ENCODE measurements around the gene FBN1.

The FBN1 gene

DNA sequence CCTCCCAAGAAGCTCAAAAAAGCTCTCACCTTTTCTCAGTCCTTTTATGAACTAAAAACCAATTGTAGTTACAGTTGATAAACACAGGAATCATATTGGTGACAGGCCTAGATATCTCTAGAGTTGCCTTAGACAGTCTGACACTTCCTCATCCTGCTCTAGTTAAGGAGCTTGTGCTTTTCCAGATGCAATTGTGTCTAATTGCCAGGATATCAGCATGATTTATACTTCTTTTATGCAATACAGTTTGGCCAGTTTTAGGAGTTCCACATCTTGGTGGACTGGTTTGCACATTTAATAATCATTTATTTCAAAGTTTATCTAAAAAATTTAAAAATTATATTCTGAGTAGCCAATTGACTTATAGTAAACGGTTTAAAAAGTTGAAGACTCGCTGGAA lies 218.6 kb downstream of the FBN1 start:
- no peak for DNase-seq (ENCODE audit: low spot score)

DNA sequence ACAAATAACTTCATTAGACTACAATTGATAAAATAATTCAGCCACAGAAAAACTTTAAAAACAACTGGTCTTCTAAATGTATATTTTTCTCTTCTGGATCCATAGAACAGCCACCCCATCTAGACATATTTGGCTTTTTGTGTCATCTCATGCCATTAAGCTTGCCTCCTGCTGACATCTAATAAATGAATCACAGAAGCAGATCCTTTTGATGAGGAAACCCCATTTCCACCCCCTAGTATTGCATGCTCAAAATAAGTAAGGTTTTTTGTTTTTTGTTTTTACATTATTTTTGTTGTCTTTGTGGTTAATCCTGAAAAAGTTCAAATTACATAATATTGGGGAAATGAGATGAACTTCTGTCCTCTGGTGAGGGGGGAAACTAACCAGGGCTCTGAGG lies 219.5 kb downstream of the FBN1 start:
- DNase-seq (ENCODE audit: low spot score) = no peak

DNA sequence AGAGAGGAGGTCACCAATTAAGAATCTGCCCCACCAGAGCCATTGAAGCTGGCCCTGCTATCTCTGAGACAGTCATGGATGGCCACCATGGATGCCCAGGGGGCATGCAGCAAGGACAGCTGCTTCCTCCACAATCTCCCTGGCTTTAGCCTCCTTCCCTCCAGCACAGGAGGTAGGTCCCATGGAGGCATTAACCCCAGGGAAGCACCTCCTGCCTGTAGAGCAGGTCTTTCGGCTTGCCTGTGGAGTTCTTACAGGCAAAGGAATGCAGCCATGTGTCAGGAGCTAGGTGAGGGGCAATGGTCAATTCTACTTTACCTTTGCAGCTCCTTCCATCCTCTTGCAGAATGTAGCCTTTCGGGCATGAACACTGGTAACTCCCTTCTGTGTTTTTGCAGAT lies 220.5 kb downstream of the FBN1 start:
- DNase-seq (ENCODE audit: low spot score) = no peak

DNA sequence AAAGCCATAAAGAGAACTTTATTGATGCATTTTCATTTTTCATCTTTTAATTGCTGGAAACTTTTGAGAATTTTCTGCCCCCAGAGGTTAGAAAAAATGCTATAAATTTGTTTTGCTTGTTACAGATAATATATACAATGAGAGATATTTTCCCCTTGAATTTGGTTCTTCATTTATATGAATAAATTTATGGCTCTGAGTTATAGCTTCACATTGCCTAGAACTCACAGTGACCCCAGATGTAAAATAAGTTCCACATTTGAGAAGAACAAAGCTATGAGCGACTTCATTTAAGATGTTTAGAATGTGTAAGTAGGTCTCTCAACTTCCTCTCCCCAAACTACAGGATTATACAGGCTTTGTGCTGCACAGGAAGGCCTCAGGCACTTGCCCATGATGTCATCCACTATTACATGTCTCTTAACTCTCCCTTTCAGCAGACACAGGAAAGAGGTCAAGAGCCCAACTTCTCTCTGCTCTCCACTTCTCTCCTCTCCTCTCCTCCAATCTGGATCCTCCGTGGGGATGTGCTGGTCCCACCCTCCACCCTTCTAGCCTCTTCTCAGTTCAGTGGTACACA lies 221.5 kb downstream of the FBN1 start:
- DNase-seq (ENCODE audit: low spot score) = no peak

DNA sequence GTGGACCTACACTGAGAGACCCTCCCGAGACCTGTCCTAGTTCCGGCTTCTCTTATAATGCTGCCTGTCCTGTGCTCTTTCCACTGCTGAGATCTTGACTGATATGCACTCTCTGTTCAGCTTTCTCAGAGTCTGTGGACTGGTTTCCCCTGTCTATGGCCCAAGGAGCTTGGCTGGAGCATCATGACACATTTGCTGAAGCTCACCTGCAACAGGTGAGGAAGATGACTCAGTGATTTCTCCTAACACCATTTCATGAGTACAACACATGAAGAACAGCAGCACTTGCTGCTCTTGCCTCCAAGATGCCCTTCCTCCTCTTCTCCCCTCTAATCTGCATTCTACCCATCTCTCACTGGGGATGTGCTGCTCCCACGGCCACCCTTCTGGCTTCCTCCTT lies 222.2 kb downstream of the FBN1 start:
- no peak for DNase-seq (ENCODE audit: low spot score)

DNA sequence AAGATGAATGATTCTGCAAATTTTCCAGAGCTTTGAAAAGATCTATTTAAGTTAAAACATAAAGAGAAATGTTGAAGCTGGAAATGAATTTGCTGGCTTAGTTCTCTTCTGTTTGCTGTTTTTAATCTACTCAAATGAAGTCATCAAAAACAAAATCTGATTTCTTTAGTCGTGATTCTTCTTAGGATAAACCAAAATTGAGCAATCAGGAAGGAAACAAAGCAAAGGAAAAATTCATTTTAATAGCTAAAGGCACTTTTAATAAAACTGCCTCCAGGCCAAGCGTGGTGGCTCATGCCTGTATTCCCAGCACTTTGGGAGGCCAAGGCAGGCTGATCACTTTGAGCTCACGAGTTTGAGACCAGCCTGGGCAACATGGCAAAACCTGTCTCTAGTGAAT lies 223.1 kb downstream of the FBN1 start:
- DNase-seq (ENCODE audit: low spot score) = no peak

DNA sequence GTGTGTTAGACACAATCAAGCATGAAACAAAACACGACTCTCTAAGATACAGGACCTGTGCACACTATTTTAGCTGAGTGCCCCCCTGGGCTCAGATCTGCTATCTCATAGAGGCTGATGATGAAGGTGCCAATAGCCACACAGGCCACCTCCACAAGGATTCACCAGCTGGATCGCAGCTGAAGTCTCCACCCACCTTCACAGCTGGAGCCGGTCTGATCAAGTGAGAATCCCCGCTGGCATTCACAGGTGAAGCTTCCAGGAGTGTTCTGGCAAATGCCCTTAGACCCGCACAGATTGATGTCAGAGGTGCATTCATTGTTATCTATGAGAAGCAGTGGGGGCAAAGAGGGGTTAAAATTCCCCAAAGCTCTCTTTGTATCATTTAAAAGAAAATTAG lies 224.1 kb downstream of the FBN1 start:
- no peak for DNase-seq (ENCODE audit: low spot score)

DNA sequence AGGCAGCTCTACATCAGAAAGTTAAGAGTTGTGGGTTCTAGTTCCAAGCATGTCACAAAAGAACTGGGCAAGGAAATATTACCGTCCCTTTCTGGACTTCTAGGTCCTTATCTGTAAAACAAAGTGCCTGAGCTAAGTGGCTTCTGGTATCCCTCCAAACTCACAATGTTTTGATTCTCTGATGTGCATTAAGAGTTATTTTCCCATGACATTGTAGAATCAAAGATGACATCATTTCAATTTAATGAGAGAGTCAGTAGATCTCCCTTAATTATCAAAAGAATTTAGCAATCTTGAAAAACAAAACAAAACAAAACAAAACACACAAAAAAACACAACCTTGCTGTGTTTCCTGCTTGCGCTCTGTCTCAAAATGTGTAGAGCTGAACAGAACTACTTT lies 225.6 kb downstream of the FBN1 start:
- no peak for DNase-seq (ENCODE audit: low spot score)

DNA sequence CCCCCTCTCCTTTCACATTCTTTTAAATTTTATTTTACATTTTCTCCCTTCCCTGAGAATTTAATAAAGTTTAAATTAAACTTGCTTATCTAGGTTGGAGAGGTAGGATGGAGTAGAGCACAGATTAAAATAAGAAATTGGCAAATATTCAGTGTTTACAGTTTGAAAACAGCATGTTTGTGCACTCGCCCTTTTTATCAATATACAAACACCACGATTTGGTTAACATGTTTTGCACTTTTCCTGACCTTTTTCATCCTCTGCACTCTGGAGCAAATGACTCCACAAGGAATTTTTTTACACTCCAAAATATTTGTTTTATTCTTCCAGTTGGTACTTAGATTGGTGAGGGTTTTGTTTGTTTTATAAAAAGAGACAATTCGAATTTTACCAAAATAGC lies 227.2 kb downstream of the FBN1 start:
- no peak for DNase-seq (ENCODE audit: low spot score)

DNA sequence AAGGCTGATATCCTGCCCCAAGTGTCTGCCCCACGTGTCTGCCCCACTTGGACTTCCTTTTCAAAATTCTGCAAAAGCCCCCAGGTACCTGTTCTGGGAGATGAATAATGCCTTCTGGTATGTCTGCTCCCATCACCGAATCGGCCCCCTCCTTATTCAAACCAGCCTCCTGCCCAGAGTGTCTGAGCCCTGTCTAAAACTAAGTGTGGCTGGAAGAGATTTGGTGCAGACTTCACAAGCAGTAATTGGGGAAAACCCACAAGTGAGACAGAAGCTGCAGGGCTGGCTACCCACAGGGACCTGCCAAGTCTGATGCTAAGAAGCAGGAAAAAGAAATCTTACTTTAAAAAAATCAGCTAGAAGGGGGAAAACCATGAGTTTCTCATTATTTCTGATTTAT lies 229.2 kb downstream of the FBN1 start:
- DNase-seq (ENCODE audit: low spot score) = no peak

DNA sequence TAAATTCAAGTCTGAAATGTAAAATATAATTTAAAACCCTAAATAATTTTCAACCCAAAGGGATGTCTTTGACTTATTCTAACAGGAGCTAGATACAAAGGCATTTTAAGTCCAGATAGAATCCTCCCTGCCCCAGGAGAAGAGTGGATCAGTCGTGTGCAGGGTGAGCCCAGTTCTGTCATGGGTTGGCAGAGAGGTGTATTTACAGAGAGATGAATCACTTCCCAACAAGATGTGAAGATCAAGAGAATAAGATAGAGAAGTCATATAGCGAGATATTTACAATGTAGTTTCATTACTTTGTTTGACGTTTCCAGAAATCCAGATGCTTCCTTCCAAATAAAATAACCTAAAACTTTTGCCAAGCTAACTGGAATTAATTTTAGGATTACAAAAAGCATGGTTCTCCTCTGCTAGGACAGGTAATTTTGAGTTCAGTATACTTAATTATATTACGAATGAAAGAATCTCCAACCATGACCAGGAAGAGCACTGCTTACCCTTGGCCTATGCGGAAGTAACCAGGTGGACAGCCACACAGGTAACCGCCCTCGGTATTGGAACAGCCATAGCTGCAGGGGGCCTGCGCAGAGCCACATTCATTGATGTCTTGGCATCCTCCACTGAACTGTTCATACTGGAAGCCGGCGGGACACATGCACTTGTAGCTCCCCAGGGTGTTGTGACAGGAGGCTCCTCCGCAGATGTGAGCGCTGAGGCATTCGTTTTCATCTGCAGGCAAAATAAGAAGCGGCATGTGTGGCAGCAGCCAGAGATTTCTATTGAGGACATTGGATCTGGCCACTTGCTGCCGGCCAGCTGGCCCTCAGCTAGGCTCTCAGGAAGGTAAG lies 230.2 kb downstream of the FBN1 start:
- no peak for DNase-seq (ENCODE audit: low spot score)

DNA sequence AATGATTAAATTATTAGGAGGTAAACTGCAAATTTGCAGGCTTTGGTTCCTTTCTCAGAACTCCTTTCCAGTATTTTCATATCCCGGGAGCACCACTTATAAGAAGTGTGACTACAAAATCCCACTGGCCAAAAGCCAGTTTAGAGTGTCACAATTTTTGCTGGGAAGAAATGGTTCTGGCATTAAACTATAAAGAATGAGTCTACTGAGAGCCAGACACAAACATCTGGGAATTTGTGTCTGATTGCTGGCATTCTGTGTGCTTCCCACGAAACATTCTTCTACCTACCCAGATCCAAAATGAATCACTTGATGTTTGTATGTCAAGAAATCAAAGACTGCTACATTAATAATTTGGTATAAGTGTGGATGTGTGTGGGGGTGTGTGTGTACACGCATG lies 231.5 kb downstream of the FBN1 start:
- DNase-seq (ENCODE audit: low spot score) = no peak

DNA sequence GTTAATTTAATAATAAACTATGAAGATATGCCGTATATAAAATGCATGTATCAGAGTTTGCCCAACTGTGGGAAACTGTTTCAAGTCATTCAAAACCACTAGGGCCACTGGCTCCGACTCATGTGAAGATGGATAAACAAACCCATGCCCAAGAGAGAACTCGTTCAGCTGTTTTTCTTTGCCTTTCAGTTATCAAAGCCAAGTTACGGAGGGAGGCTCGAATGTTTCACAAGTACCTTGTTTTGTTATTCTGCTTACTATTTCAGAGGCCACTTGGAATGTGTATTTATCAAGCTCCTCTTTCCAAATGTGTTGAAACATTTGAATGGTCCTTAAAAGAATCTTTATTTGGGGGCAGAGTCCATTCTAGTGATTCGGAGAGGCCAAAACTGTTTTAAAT lies 232.2 kb downstream of the FBN1 start:
- no peak for DNase-seq (ENCODE audit: low spot score)

DNA sequence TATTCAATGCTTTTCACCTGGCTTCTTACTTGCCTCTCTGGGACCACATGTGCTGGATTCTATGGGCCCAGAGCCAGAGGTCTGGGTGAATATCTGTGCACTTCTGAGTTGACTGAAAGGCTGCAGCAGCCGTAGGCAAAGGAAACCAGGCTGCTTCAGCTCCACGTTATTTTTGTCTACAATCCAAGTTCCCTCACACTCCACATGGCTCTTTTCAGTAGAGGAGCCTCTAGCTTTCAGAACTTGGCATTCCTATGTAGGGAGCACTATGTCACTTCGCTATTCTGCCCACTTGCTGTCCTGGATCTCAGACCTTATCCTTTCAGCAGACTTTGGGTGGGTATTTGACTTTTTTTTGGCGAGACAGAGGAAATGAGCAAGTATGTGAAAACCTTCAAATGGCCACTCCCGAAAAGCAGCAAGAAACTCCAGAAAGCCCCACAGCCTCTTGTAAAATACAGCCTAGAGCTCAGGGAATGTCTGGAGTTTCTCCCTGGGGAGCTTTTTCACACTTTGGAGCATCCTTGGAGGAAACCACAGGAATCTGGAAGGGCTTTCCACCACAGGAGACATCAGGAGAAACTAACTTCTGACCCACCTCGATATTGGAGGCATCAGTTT lies 233.4 kb downstream of the FBN1 start:
- DNase-seq (ENCODE audit: low spot score) = no peak

DNA sequence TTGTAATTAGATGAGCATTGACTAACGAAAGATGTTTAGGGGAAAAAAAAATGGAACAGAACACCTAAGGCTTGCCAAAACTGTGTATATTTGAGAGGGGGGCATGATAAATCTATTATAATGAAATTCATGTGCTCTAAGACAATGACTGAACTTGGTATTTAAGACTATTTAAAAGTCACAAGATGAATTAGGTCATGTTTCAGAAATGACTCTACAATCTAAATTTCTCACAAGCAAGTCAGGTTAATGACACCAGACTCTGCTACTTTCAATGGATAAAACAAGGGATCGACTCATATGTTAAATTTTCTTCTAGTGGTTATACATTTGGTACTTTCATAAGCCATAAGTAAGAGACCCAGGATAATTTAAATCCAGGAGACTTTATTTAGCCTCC lies 235.9 kb downstream of the FBN1 start:
- DNase-seq (ENCODE audit: low spot score) = no peak

DNA sequence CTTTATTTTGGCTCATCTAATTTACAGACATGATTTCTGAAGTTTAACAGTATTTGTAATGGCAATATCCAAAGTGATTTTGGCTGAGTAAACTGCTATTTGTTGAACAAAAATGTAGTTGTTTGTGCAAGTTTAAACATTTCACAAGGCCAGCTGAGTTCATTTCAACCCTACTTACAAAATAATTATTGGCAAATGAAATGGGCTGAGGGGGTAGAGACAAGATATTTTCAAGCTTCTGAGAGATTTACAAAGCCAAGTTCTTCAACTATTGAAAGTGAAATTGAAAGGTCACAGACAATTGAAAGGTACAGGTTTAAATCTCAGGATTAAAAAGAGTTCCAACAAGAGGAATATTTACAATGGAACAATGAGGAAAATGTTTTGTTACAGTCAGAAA lies 237.2 kb downstream of the FBN1 start:
- DNase-seq (ENCODE audit: low spot score) = no peak

DNA sequence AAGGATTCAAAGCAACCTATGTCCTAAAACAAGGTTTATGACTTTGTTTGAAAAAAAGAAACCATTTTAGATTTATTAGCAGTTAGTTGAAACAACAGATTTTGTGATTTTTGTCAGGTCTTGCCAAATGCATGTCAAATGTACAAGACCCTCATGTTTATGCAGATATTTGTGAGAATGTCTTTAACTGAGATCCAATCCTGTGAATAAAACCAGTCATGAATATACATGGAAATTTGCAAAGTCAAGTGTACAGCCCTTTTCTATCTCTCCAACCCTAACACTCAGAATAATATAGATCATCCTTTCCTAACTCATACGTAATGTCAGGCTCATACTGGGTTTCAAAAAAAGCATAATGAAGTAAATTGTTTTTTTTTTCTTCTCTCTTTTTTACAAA lies 237.9 kb downstream of the FBN1 start:
- no peak for DNase-seq (ENCODE audit: low spot score)

DNA sequence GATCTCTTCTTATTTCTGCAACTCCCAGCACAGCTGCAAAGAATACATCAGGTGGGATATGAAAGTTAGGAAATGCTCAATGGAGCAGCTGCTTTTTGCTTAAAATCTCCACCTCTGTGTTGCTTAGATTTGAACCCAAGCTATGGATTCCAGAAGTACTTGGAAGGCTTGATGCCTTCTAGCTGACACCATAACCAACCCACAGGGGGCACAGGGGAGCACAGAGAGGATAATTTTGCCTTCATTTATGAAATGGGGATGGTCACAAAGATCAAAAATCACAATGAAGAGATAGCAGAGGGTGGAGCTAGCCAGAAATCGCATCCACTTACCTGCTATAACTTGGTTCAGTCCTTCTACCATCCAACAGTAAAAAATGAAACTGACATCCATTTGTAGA lies 238.6 kb downstream of the FBN1 start:
- DNase-seq (ENCODE audit: low spot score) = no peak

DNA sequence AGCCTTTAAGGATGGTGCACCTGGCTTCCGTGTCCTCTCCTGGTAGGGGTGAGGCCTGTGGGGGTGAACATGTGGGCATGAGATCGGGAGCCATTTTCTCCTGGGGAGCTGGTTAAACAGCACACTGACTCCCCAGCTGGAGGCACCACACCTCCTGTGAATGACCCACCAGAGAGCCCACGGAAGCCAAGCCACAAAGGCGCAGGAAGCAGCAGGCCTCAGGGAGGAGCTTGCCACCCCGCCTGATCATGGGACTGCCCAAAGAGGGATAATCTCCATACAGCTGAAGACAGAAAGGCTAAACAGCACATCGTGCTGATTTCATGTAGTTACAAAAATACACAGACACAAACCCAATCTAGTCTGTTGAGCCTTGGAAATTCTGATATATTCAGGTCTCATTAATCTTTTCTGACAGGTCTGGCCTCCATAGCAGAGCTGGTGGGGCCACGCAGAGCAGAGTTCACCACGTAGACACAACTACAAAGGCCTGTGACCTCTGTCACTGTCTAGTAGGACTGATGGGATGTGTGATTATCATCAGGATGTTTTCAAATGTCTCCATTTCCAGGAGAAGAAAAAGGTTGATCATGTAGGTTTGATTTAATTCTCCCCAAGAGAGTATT lies 239.1 kb downstream of the FBN1 start:
- no peak for DNase-seq (ENCODE audit: low spot score)

DNA sequence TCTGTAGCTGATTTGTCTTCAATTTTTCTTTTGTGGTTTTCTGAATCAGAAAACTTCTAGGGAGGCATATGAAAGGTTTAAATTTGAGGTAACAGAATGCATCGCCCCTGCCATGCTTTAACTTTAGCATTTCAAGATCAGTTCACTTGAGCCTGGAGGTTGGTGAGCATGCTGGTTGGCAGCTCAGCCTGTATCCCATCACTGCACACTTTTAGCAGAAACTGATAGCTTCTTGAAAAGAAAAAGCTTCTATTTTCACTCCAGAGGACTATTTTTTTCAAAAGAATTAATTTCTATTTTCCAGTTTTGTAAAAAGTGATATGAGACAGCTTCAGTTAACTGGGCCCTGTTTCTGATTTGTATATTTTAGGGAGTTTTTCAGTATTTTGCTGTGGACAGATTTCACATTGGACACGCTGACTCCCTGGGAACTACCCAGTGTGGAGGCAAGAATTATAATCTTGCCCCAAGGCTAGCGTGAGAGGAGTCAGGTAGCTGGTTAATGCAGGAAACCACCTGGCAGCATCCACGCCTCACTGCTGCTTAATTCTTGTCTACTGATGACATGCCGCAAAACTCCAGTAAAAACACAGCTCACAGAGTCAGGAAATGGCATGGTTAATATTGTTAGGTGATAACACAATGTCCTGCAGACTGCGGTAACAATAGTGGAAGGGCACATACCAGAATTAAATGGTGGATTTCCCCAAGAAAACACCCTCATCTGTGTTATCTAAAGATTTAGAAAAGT lies 242.9 kb downstream of the FBN1 start:
- no peak for DNase-seq (ENCODE audit: low spot score)

DNA sequence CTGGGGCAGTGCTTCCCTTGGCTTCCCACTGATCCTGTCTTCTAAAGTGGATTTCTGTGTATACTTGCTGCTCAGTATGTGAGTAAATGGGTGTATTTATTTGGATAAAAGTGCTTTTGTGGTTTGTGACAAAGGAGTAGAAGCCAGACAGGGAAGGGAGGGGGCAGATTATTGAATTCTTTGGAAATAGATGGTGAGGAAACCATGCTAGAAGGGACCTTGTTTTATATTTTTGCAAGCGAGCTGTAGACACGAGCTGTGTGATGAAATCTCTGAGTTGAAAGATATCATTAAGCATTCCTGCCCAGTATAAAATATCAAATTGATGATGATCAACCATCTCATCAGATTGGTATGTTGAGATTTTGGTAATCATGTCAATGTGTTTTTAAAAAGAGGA lies 245.4 kb downstream of the FBN1 start:
- no peak for DNase-seq (ENCODE audit: low spot score)

DNA sequence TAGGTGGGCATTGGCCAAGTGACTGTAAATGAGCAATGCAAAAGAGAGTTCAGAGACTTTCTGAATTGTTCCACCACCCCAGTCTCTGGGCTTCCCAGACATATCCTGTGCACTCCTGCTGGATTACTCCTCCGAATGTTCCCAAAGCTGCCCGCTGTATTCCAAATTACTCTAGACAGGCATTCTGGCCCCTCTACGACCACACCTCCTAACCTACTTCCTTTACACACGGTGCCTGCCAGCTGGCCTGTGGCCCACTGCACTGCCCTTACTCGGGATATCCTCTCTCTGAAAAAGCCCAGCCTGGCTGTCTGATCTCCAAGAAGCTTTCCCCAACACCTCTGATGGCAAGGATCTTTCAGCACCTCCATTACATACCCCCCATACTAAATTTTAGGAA lies 247.7 kb downstream of the FBN1 start:
- DNase-seq (ENCODE audit: low spot score) = no peak
